Measurements from ENCODE around the gene PRTFDC1. TPM values are rescaled to one million over a fixed set of nuclear protein-coding genes. Genes with fewer than 3 reads are reported as not detected.
A peak's percentile ranks its signal among the peaks of the same experiment; 100 is the strongest.

The PRTFDC1 gene
- total and polyA plus RNA-seq, 10 donors = 0.85 to 3.8 (median 2.6) TPM

GRCh38 chr10:24866604-24867583, 85.5 kb downstream of the PRTFDC1 start:
- no peak for DNase-seq
- intact Hi-C loops (cut with DNase I; ENCODE audit: low total_unique reads) = no loop called here
- TF ChIP-seq, protein P1, sequence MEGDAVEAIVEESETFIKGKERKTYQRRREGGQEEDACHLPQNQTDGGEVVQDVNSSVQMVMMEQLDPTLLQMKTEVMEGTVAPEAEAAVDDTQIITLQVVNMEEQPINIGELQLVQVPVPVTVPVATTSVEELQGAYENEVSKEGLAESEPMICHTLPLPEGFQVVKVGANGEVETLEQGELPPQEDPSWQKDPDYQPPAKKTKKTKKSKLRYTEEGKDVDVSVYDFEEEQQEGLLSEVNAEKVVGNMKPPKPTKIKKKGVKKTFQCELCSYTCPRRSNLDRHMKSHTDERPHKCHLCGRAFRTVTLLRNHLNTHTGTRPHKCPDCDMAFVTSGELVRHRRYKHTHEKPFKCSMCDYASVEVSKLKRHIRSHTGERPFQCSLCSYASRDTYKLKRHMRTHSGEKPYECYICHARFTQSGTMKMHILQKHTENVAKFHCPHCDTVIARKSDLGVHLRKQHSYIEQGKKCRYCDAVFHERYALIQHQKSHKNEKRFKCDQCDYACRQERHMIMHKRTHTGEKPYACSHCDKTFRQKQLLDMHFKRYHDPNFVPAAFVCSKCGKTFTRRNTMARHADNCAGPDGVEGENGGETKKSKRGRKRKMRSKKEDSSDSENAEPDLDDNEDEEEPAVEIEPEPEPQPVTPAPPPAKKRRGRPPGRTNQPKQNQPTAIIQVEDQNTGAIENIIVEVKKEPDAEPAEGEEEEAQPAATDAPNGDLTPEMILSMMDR (IDR thresholded peaks at IDR 0.05 in 8 of 11, conservative IDR thresholded peaks at IDR 0.05 in 3 of 11) = no peak
- TF ChIP-seq POLR2AphosphoS5 (IDR thresholded peaks at IDR 0.05) = no peak
- WGBS, 5 donors = 55 to 71% (median 58%) methylated on average over 7 of the region's 7 CpGs
- Histone ChIP-seq H3K27me3 (replicated peaks in 1 of 7) (no peaks in the 10 kb centered on the region), H3K9me3 (peaks cover 0 to 6% (median 2%) of the 10 kb centered on the region in 8 donors), H3K27ac (peak overlapping the region in 2 of 8 donors; percentile 30 to 36), H3K4me3 (no peak overlapping the region), H3K36me3 (no peaks in the 10 kb centered on the region), H3K4me1 (peaks cover 0 to 6% (median 0%) of the 10 kb centered on the region in 6 donors)

- Histone ChIP-seq H3K4me3 (no peak overlapping the region), H3K36me3 (no peaks in the 10 kb centered on the region), H3K27me3 (replicated peaks in 1 of 7) (no peaks in the 10 kb centered on the region), H3K9me3 (peaks cover 0 to 6% (median 2%) of the 10 kb centered on the region in 8 donors), H3K27ac (no peak overlapping the region), H3K4me1 (peaks cover 0 to 6% (median 0%) of the 10 kb centered on the region in 6 donors)
- intact Hi-C loops (cut with DNase I; ENCODE audit: low total_unique reads) = no loop called here
- WGBS, 5 donors = 85 to 92% (median 87%) methylated on average over 3 of the region's 3 CpGs
- TF ChIP-seq POLR2A (IDR thresholded peaks at IDR 0.05) (no peak), POLR2AphosphoS5 (IDR thresholded peaks at IDR 0.05) (no peak)
- TF ChIP-seq, protein P1 (IDR thresholded peaks at IDR 0.05 in 8 of 11, conservative IDR thresholded peaks at IDR 0.05 in 3 of 11) = no peak
- DNase-seq = no peak
Measured at GRCh38 chr10:24865783-24866182, 86.6 kb downstream of the PRTFDC1 start.

DNA sequence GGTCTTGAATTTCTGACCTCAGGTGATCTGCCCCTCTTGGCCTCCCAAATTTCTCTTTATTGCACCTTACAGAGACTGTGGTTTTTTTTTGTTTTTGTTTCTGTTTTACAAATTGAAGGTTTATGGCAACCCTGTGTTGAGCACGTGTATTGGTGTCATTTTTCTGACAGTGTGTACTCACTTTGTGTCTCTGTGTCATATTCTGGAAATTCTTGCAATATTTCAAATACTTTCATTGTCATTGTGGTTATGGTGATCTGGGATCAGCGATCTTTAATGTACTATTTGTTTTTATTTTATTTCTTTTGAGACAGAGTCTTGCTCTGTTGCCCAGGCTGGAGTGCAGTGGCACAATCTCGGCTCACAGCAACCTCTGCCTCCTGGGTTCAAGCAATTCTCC, 89.8 kb downstream of the PRTFDC1 start:
- Histone ChIP-seq H3K9me3 (peaks cover 0 to 6% (median 2%) of the 10 kb centered on the region in 8 donors), H3K27ac (no peak overlapping the region), H3K4me1 (peaks cover 0 to 6% (median 0%) of the 10 kb centered on the region in 6 donors), H3K27me3 (replicated peaks in 1 of 7) (no peaks in the 10 kb centered on the region), H3K36me3 (no peaks in the 10 kb centered on the region), H3K4me3 (no peak overlapping the region)
- 73 to 90% (median 87%) methylated on average over 3 of the region's 3 CpGs for WGBS, 5 donors
- DNase-seq = no peak
- intact Hi-C loops (cut with DNase I; ENCODE audit: low total_unique reads) = no loop called here
- no peak for TF ChIP-seq POLR2A (IDR thresholded peaks at IDR 0.05)
- TF ChIP-seq, protein P1 (IDR thresholded peaks at IDR 0.05 in 8 of 11, conservative IDR thresholded peaks at IDR 0.05 in 3 of 11) = no peak
